ENCODE measurements around the gene FNIP2. TPM values are rescaled to one million over a fixed set of nuclear protein-coding genes. Genes with fewer than 3 reads are reported as not detected.

Gene FNIP2
- total and polyA plus RNA-seq, 7 donors = 15.6 to 92.1 (median 33.3) TPM

DNA sequence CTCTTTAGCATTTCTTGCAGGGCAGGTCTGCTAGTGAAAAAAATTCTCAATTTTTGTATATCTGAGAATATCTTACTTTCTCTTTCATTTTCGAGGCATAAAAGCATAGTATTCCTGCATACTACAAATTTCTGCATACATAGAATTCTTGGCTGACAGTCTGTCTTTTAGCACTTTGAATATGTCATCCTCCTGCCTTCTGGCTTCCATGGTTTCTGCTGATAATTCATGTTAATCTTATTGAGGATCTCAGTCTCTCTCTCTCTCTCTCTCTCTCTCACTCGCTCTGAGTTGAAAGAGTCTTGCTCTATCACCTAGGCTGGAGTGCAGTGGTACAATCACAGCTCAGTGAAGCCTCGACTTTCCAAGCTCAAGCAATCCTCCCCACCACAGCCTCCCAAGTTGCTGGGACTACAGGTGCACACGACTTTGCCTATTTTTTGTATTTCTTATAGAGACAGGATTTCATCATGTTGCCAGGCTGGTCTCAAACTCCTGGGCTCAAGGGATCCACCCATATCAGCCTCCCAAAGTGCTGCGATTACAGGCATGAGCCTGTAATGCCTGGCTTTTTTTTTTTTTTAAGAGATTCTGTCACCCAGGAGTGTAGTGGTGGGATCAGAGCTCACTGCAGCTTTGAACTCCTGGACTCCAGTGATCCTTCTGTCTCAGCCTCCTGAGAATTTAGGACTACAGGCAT, 161.3 kb downstream of the FNIP2 start:
- 65 to 69% (median 66%) methylated on average over 5 of the region's 5 CpGs for WGBS, 3 donors
- Histone ChIP-seq H3K9me3 (peaks cover 4% of the 10 kb centered on the region), H3K27ac (no peak overlapping the region), H3K4me3 (no peak overlapping the region), H3K36me3 (ENCODE audit: insufficient read depth in 1 of 2, low read depth in 1 of 2) (no peaks in the 10 kb centered on the region), H3K4me1 (no peaks in the 10 kb centered on the region), H3K27me3 (ENCODE audit: insufficient read depth in 3 of 3, low read length in 2 of 3) (no peaks in the 10 kb centered on the region)
- DNase-seq = no peak
- no peak for ATAC-seq
- TF ChIP-seq, protein P1, sequence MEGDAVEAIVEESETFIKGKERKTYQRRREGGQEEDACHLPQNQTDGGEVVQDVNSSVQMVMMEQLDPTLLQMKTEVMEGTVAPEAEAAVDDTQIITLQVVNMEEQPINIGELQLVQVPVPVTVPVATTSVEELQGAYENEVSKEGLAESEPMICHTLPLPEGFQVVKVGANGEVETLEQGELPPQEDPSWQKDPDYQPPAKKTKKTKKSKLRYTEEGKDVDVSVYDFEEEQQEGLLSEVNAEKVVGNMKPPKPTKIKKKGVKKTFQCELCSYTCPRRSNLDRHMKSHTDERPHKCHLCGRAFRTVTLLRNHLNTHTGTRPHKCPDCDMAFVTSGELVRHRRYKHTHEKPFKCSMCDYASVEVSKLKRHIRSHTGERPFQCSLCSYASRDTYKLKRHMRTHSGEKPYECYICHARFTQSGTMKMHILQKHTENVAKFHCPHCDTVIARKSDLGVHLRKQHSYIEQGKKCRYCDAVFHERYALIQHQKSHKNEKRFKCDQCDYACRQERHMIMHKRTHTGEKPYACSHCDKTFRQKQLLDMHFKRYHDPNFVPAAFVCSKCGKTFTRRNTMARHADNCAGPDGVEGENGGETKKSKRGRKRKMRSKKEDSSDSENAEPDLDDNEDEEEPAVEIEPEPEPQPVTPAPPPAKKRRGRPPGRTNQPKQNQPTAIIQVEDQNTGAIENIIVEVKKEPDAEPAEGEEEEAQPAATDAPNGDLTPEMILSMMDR (IDR thresholded peaks at IDR 0.05) = no peak
- intact Hi-C loops (cut with DNase I) = no loop called here

DNA sequence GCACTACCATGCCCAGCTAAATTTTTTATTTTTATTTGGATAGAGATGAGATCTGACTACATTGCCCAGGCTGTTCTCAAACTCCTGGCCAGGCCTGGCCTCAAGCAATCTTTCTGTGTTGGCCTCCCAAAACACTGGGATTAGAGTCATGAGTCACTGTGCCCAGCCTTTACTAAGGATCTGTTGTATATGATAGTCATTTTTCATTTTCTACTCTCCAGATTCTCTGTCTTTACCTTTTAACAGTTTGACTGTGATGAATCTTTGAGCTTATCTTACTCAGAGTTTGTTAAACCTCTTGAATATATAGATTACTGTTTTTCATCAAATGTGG, 161.8 kb downstream of the FNIP2 start:
- ATAC-seq (no peak), DNase-seq (no peak)
- TF ChIP-seq, protein P1 (IDR thresholded peaks at IDR 0.05) = no peak
- peaks cover 4% of the 10 kb centered on the region for H3K9me3 ChIP-seq
- intact Hi-C loops (cut with DNase I) = no loop called here
- no peaks in the 10 kb centered on the region for H3K4me1 ChIP-seq
- H3K27ac ChIP-seq = no peak overlapping the region
- no peaks in the 10 kb centered on the region for H3K36me3 ChIP-seq (ENCODE audit: insufficient read depth in 1 of 2, low read depth in 1 of 2)
- H3K4me3 ChIP-seq = no peak overlapping the region
- no peaks in the 10 kb centered on the region for H3K27me3 ChIP-seq (ENCODE audit: insufficient read depth in 3 of 3, low read length in 2 of 3)

GRCh38 chr4:158933236-158933635, 164.4 kb downstream of the FNIP2 start:
- TF ChIP-seq, protein P1 (IDR thresholded peaks at IDR 0.05) = no peak
- Histone ChIP-seq H3K27me3 (ENCODE audit: insufficient read depth in 3 of 3, low read length in 2 of 3) (no peaks in the 10 kb centered on the region), H3K4me3 (no peak overlapping the region), H3K27ac (no peak overlapping the region), H3K4me1 (no peaks in the 10 kb centered on the region), H3K9me3 (peaks cover 4% of the 10 kb centered on the region), H3K36me3 (ENCODE audit: insufficient read depth in 1 of 2, low read depth in 1 of 2) (no peaks in the 10 kb centered on the region)
- WGBS, 3 donors = 83 to 92% (median 85%) methylated on average over 2 of the region's 2 CpGs
- no peak for ATAC-seq
- DNase-seq = no peak
- intact Hi-C loops (cut with DNase I) = no loop called here

- no peak for DNase-seq
- 92 to 95% (median 93%) methylated on average over 6 of the region's 6 CpGs for WGBS, 3 donors
- Histone ChIP-seq H3K27me3 (ENCODE audit: insufficient read depth in 3 of 3, low read length in 2 of 3) (no peaks in the 10 kb centered on the region), H3K27ac (no peak overlapping the region), H3K36me3 (ENCODE audit: insufficient read depth in 1 of 2, low read depth in 1 of 2) (no peaks in the 10 kb centered on the region), H3K4me3 (no peak overlapping the region), H3K9me3 (no peaks in the 10 kb centered on the region), H3K4me1 (no peaks in the 10 kb centered on the region)
- TF ChIP-seq, protein P1 (IDR thresholded peaks at IDR 0.05) = no peak
- ATAC-seq = no peak
- intact Hi-C loops (cut with DNase I) = no loop called here
Observed at GRCh38 chr4:158934996-158935669, 166.3 kb downstream of the FNIP2 start.
